Measurements from ENCODE around the gene PKP4. TPM values are rescaled to one million over a fixed set of nuclear protein-coding genes. Genes with fewer than 3 reads are reported as not detected.

The PKP4 gene
- total RNA-seq, 1 donor from 2014 or later: 83.9 TPM

DNA sequence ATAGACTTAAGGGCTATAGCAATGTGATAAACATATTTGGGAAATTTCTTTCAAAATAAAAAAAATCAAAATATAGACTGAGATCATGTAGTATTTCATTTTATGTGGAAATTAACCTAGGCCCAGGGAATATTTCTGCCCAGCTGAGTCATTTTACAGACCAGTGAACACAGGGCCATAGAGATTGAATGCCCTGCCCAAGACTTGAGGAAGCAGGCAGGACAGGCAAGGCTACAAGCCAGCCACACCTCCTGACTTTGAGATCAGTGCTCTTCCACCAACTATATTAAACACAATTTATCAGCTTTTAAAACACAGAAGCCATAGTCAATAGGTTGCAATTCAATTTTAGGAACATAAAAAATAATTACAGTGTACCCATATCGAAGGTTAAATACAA, 13.1 kb upstream of the PKP4 start:
- Histone ChIP-seq H3K27ac (no peak overlapping the region), H3K4me1 (no peaks in the 10 kb centered on the region), H3K9ac (no peak overlapping the region), H3K4me3 (no peak overlapping the region), H3K9me3 (ENCODE audit: low read depth) (no peaks in the 10 kb centered on the region), H3K27me3 (no peaks in the 10 kb centered on the region), H3K79me2 (ENCODE audit: low read depth) (no peaks in the 10 kb centered on the region), H2AFZ (replicated peaks) (no peak overlapping the region), H3K4me2 (no peak overlapping the region), H4K20me1 (ENCODE audit: low read depth) (no peaks in the 10 kb centered on the region), H3K36me3 (no peaks in the 10 kb centered on the region), H3F3A (ENCODE audit: low read depth) (no peaks in the 10 kb centered on the region)
- Mint-ChIP-seq H3K4me3 (no peak overlapping the region), H3K9me3 (peaks cover 8% of the 10 kb centered on the region), H3K27me3 (ENCODE audit: insufficient read depth, low read depth) (no peaks in the 10 kb centered on the region), H3K4me1 (no peaks in the 10 kb centered on the region), H3K27ac (no peak overlapping the region), H3K36me3 (no peaks in the 10 kb centered on the region)
- TF ChIP-seq EZH2 (IDR thresholded peaks at IDR 0.05) (no peak), EZH2phosphoT487 (IDR thresholded peaks at IDR 0.05) (no peak)
- TF ChIP-seq, protein P1, sequence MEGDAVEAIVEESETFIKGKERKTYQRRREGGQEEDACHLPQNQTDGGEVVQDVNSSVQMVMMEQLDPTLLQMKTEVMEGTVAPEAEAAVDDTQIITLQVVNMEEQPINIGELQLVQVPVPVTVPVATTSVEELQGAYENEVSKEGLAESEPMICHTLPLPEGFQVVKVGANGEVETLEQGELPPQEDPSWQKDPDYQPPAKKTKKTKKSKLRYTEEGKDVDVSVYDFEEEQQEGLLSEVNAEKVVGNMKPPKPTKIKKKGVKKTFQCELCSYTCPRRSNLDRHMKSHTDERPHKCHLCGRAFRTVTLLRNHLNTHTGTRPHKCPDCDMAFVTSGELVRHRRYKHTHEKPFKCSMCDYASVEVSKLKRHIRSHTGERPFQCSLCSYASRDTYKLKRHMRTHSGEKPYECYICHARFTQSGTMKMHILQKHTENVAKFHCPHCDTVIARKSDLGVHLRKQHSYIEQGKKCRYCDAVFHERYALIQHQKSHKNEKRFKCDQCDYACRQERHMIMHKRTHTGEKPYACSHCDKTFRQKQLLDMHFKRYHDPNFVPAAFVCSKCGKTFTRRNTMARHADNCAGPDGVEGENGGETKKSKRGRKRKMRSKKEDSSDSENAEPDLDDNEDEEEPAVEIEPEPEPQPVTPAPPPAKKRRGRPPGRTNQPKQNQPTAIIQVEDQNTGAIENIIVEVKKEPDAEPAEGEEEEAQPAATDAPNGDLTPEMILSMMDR (IDR thresholded peaks at IDR 0.05): no peak
- no peak for DNase-seq (ENCODE audit: low spot score)

DNA sequence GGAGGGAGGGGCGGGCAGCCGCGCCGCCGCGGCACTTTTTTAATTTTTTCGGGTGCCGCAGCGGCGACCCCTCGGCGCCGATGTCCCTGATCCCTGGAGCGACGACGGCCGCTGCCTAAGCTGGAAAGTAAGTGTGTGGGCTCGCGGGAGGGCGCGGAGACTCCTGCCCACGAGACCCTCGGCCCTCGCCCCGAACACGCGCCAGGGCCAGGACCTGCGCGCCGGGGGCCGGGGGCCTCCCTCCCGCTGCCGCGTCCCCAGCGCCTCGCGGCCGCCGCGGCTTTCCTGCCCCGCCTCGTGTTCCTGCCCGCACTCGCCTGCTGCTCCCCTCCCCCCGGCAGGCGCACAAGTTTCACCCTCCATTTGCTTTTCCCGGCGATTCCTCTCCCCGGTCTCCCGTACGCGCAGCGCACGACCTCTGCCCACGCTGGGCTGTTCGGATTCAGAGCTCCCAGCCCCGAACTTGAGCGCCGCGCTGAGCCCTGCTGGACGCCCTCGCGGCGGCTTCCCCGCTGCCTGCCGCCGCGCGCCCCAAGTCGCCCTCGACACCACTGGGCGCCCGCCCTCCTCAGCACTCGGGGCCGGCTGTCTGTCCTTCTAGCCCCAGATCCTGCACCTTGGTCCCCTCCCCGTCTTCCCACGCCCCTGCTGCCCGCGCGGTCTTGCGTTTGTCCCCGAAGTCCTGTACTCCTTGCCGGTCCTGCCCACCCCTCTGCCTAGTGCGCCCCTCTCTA, 507 bp downstream of the PKP4 start:
- Histone ChIP-seq H3K4me2 (peak overlapping the region; percentile 98), H3K27ac (peak overlapping the region; percentile 94), H3K9me3 (ENCODE audit: low read depth) (no peaks in the 10 kb centered on the region), H3K9ac (peak overlapping the region; percentile 61), H2AFZ (replicated peaks) (peak overlapping the region; percentile 60), H3K27me3 (no peaks in the 10 kb centered on the region), H3K79me2 (ENCODE audit: low read depth) (peaks cover 47% of the 10 kb centered on the region), H3K4me1 (peaks cover 28% of the 10 kb centered on the region), H3K4me3 (peak overlapping the region; percentile 85), H4K20me1 (ENCODE audit: low read depth) (peaks cover 40% of the 10 kb centered on the region), H3F3A (ENCODE audit: low read depth) (peaks cover 27% of the 10 kb centered on the region), H3K36me3 (no peaks in the 10 kb centered on the region)
- Mint-ChIP-seq H3K4me3 (peak overlapping the region; percentile 97), H3K36me3 (no peaks in the 10 kb centered on the region), H3K9me3 (peaks cover 2% of the 10 kb centered on the region), H3K4me1 (peaks cover 37% of the 10 kb centered on the region), H3K27ac (peak overlapping the region; percentile 69), H3K27me3 (ENCODE audit: insufficient read depth, low read depth) (peaks cover 5% of the 10 kb centered on the region)
- DNase-seq (ENCODE audit: low spot score): peak; percentile 82
- TF ChIP-seq EZH2 (IDR thresholded peaks at IDR 0.05) (no peak), EZH2phosphoT487 (IDR thresholded peaks at IDR 0.05) (no peak)
- TF ChIP-seq, protein P1 (IDR thresholded peaks at IDR 0.05): no peak

DNA sequence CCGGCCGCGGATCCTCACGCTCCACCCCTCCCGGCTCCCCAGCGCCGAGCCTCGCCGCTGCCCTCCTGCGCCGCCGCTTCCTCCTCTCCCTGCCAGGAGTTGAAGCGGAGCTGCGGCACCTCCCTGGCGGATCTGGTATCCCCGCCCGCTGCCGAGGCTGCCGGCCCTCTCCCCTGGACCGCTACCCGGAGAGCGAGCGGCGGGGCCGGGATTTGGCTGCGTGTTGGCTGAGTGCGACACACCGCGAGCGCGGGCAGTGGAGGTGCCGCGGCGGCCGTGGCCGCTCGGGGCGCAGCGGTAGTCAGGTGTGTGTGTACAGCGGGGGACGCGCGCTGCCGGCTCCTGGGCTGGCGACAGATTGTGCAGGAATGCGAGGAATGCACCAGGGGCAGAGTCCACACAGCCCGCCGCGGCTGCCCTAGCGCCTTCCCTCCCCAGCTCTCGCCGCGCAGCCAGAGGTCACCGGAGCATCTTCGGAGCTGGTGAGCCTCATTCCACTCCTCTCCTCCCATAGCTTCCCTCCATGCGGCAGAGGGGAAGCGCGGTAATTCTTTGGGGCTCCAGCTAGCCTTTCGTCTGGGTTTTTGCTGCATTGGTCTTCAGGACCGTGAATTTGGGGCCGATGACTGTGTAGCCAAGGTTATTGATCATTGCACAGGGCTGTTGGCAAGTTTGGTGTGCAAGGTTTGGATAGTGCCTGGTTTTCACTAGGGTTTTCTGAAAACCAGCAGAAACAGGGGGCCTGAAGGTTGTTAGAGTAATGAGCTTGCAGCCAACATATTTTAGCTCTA, 1.3 kb downstream of the PKP4 start:
- Histone ChIP-seq H2AFZ (replicated peaks) (peak overlapping the region; percentile 60), H3K4me2 (peak overlapping the region; percentile 98), H3K36me3 (no peaks in the 10 kb centered on the region), H4K20me1 (ENCODE audit: low read depth) (peaks cover 47% of the 10 kb centered on the region), H3K27ac (peak overlapping the region; percentile 94), H3K79me2 (ENCODE audit: low read depth) (peaks cover 55% of the 10 kb centered on the region), H3K4me3 (peak overlapping the region; percentile 85), H3F3A (ENCODE audit: low read depth) (peaks cover 27% of the 10 kb centered on the region), H3K27me3 (no peaks in the 10 kb centered on the region), H3K4me1 (peaks cover 31% of the 10 kb centered on the region), H3K9ac (peak overlapping the region; percentile 61), H3K9me3 (ENCODE audit: low read depth) (no peaks in the 10 kb centered on the region)
- TF ChIP-seq, protein P1 (IDR thresholded peaks at IDR 0.05): peak; percentile 46
- no peak for TF ChIP-seq EZH2phosphoT487 (IDR thresholded peaks at IDR 0.05)
- TF ChIP-seq EZH2 (IDR thresholded peaks at IDR 0.05): no peak
- H3K4me3 Mint-ChIP-seq: peak overlapping the region; percentile 97
- H3K27me3 Mint-ChIP-seq (ENCODE audit: insufficient read depth, low read depth): peaks cover 5% of the 10 kb centered on the region
- peaks cover 2% of the 10 kb centered on the region for H3K9me3 Mint-ChIP-seq
- peaks cover 42% of the 10 kb centered on the region for H3K4me1 Mint-ChIP-seq
- H3K36me3 Mint-ChIP-seq: no peaks in the 10 kb centered on the region
- peak; percentile 95 for DNase-seq (ENCODE audit: low spot score)
- peak overlapping the region; percentile 74 for H3K27ac Mint-ChIP-seq
